ENCODE data around the gene ARHGAP24.

DNA sequence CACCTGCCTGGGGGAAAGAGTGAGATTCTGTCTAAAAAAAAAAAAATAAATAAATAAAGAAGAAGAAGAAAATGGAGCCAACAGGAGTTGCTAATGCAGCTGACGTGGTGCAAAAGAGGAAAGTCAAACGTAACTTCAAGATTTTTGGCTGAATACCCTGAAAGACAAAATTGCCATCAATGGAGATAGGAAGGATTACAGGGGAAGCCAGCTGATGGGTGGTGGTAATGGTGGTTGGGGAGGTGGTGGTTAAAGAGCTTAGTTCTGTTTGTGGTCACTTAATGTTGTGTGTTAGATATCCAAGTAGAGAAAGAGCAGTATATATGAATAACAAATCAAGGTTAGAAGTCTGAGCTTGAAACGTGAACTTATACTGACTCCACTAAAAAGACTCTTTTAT lies 225.4 kb downstream of the ARHGAP24 start:
- TF ChIP-seq MXI1 (IDR thresholded peaks at IDR 0.05; ENCODE audit: low read depth, low read length) (no peak), ZNF217 (IDR thresholded peaks at IDR 0.05) (no peak), POLR2AphosphoS5 (IDR thresholded peaks at IDR 0.05; ENCODE audit: low read length) (no peak), TAF1 (IDR thresholded peaks at IDR 0.05; ENCODE audit: borderline replicate concordance, low read depth, low read length) (no peak), POLR2A (IDR thresholded peaks at IDR 0.05; ENCODE audit: low read depth, low read length) (no peak), POLR2AphosphoS2 (IDR thresholded peaks at IDR 0.05; ENCODE audit: low read depth, low read length) (no peak), SUZ12 (IDR thresholded peaks at IDR 0.05; ENCODE audit: unreplicated experiment) (no peak), HDAC6 (IDR thresholded peaks at IDR 0.05; ENCODE audit: unreplicated experiment) (no peak), MYC (IDR thresholded peaks at IDR 0.05; ENCODE audit: insufficient read depth, insufficient read length, insufficient replicate concordance, low read length, severe bottlenecking) (no peak), BMI1 (IDR thresholded peaks at IDR 0.05; ENCODE audit: borderline replicate concordance) (no peak), EZH2 (IDR thresholded peaks at IDR 0.05; ENCODE audit: borderline replicate concordance, control insufficient read depth, low read depth, low read length) (no peak)
- TF ChIP-seq, protein P1, sequence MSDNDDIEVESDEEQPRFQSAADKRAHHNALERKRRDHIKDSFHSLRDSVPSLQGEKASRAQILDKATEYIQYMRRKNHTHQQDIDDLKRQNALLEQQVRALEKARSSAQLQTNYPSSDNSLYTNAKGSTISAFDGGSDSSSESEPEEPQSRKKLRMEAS (IDR thresholded peaks at IDR 0.05; ENCODE audit: low read depth, low read length) = no peak
- TF ChIP-seq, protein P2, sequence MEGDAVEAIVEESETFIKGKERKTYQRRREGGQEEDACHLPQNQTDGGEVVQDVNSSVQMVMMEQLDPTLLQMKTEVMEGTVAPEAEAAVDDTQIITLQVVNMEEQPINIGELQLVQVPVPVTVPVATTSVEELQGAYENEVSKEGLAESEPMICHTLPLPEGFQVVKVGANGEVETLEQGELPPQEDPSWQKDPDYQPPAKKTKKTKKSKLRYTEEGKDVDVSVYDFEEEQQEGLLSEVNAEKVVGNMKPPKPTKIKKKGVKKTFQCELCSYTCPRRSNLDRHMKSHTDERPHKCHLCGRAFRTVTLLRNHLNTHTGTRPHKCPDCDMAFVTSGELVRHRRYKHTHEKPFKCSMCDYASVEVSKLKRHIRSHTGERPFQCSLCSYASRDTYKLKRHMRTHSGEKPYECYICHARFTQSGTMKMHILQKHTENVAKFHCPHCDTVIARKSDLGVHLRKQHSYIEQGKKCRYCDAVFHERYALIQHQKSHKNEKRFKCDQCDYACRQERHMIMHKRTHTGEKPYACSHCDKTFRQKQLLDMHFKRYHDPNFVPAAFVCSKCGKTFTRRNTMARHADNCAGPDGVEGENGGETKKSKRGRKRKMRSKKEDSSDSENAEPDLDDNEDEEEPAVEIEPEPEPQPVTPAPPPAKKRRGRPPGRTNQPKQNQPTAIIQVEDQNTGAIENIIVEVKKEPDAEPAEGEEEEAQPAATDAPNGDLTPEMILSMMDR (IDR thresholded peaks at IDR 0.05 in 2 of 3, conservative IDR thresholded peaks at IDR 0.05 in 1 of 3; ENCODE audit: control insufficient read depth in 2 of 3, extremely low read depth in 1 of 3, insufficient read depth in 1 of 3, low read depth in 3 of 3, low read length in 3 of 3) = no peak
- TF ChIP-seq, protein P3, sequence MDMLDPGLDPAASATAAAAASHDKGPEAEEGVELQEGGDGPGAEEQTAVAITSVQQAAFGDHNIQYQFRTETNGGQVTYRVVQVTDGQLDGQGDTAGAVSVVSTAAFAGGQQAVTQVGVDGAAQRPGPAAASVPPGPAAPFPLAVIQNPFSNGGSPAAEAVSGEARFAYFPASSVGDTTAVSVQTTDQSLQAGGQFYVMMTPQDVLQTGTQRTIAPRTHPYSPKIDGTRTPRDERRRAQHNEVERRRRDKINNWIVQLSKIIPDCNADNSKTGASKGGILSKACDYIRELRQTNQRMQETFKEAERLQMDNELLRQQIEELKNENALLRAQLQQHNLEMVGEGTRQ (IDR thresholded peaks at IDR 0.05; ENCODE audit: borderline replicate concordance, low read depth, low read length) = no peak
